Epithelial cell of proximal tubule (primary cell): ENCODE measurements around the gene TCTN2. TPM values are rescaled to one million over a fixed set of nuclear protein-coding genes. Genes with fewer than 3 reads are reported as not detected.

Experiments used
- DNase-seq: peaks from one replicate; pipeline ENCODE4 v3.0.0-alpha.2; 2011; ENCODE audit warnings: low read depth
- H3K4me3 ChIP-seq: 2 replicates; pipeline ENCODE4 v1.5.1; 2011; ENCODE audit warnings: low read depth, mild to moderate bottlenecking, low read length
- CTCF ChIP-seq: conservative IDR thresholded peaks from 2 replicates; pipeline ENCODE4 v1.5.1; 2012; ENCODE audit warnings: low read depth, mild to moderate bottlenecking, low read length
- total RNA-seq: library from RNA; depleted of rRNA; stranded (reverse); fragments of >200 nt; gene quantifications from 2 replicates; pipeline ENCODE4 v1.2.3, GENCODE V29; 2015

Gene TCTN2
- total RNA-seq, 1 donor from 2014 or later: 9.9 TPM

GRCh38 chr12:123749355-123749754 is 78.4 kb downstream of the TCTN2 start:
- no peak for DNase-seq
- no peak overlapping the region for H3K4me3 ChIP-seq
- no peak for TF ChIP-seq CTCF

- H3K4me3 ChIP-seq: no peak overlapping the region
- no peak for DNase-seq
- TF ChIP-seq CTCF: no peak
Measured at GRCh38 chr12:123750159-123750656, 79.3 kb downstream of the TCTN2 start.

- no peak for DNase-seq
- TF ChIP-seq CTCF: no peak
- H3K4me3 ChIP-seq: no peak overlapping the region
Measured at GRCh38 chr12:123752046-123752445, 81.1 kb downstream of the TCTN2 start.

- TF ChIP-seq CTCF: no peak
- H3K4me3 ChIP-seq: no peak overlapping the region
- DNase-seq: no peak
Measured at GRCh38 chr12:123754041-123754772, 83.3 kb downstream of the TCTN2 start.

- no peak for DNase-seq
- H3K4me3 ChIP-seq: no peak overlapping the region
- TF ChIP-seq CTCF: no peak
Measured at GRCh38 chr12:123757561-123757960, 86.6 kb downstream of the TCTN2 start.

Other genes with a start within 250 kb of the TCTN2 start
- 1.7 and 3.5 TPM in 2 replicates for gene RILPL2, start 234.4 kb upstream of the TCTN2 start, total RNA-seq
- gene SNRNP35, start 213.0 kb upstream of the TCTN2 start, total RNA-seq: 12.0 and 22.7 TPM in 2 replicates
- 9.5 and 21.2 TPM in 2 replicates for gene RILPL1, start 137.4 kb upstream of the TCTN2 start, total RNA-seq
- gene TMED2, start 86.6 kb upstream of the TCTN2 start, total RNA-seq: 139 and 186 TPM in 2 replicates
- gene DDX55, start 69.0 kb upstream of the TCTN2 start, total RNA-seq: 20.6 and 28.3 TPM in 2 replicates
- gene EIF2B1, start 37.4 kb upstream of the TCTN2 start, total RNA-seq: 88.8 and 135 TPM in 2 replicates
- gene GTF2H3, start 37.3 kb upstream of the TCTN2 start, total RNA-seq: 22.9 and 31.4 TPM in 2 replicates
- gene ATP6V0A2, start 41.2 kb downstream of the TCTN2 start, total RNA-seq: 12.6 and 21.8 TPM in 2 replicates
- 0.17 TPM in 1 of 2 replicates, not detected in the other for gene DNAH10, start 91.2 kb downstream of the TCTN2 start, total RNA-seq